Epidermal melanocyte (primary cell): ENCODE results near the gene SLC35G6.
"Not testable (repeated sequence)": the region's sequence is repeated elsewhere in the genome, so short reads cannot be mapped to it uniquely, and the experiment has no call there.

Experiments used
- DNase-seq: peaks from one replicate; pipeline ENCODE4 v3.0.0; 2011; ENCODE audit warnings: low spot score; ENCODE audit not compliant: insufficient read length

The SLC35G6 gene

GRCh38 chr17:7460850-7461660, 20.2 kb upstream of the SLC35G6 start:
- DNase-seq = peak; percentile 12

GRCh38 chr17:7462474-7463371, 18.5 kb upstream of the SLC35G6 start:
- peak; percentile 7 for DNase-seq

GRCh38 chr17:7463372-7463846, 17.8 kb upstream of the SLC35G6 start:
- no peak for DNase-seq

- no peak for DNase-seq
Measured at GRCh38 chr17:7464081-7464480, 17.2 kb upstream of the SLC35G6 start.

- DNase-seq = no peak
Measured at GRCh38 chr17:7465597-7466275, 15.5 kb upstream of the SLC35G6 start.

GRCh38 chr17:7466318-7466638, 15.0 kb upstream of the SLC35G6 start:
- DNase-seq = no peak

- no peak for DNase-seq
Measured at GRCh38 chr17:7466639-7467341, 14.5 kb upstream of the SLC35G6 start.

GRCh38 chr17:7467498-7467897, 13.7 kb upstream of the SLC35G6 start:
- DNase-seq = no peak

- DNase-seq = no peak
Measured at GRCh38 chr17:7468290-7468689, 13.0 kb upstream of the SLC35G6 start.

- DNase-seq = no peak
Measured at GRCh38 chr17:7468804-7469389, 12.3 kb upstream of the SLC35G6 start.

- DNase-seq = not testable (repeated sequence)
Measured at GRCh38 chr17:7469843-7470242, 11.4 kb upstream of the SLC35G6 start.

GRCh38 chr17:7470457-7470973, 10.7 kb upstream of the SLC35G6 start:
- DNase-seq = not testable (repeated sequence)

- no peak for DNase-seq
Measured at GRCh38 chr17:7471729-7472128, 9.5 kb upstream of the SLC35G6 start.

GRCh38 chr17:7474767-7475166, 6.5 kb upstream of the SLC35G6 start:
- not testable (repeated sequence) for DNase-seq

GRCh38 chr17:7475764-7476422, 5.4 kb upstream of the SLC35G6 start:
- DNase-seq = no peak

- no peak for DNase-seq
Measured at GRCh38 chr17:7476494-7476893, 4.8 kb upstream of the SLC35G6 start.

GRCh38 chr17:7476951-7477350, 4.3 kb upstream of the SLC35G6 start:
- no peak for DNase-seq

- DNase-seq = peak; percentile 92
Measured at GRCh38 chr17:7477392-7478275, 3.6 kb upstream of the SLC35G6 start.
